Sigmoid colon (tissue), 7 donors: ENCODE results near the gene ALOX5. TPM values are rescaled to one million over a fixed set of nuclear protein-coding genes. Genes with fewer than 3 reads are reported as not detected.

Experiments used
- DNase-seq: peaks from one replicate; pipeline ENCODE4 v3.0.0-alpha.2; 2019
- H3K27ac ChIP-seq, 4 donors: fragments of 200-600 bp; sonication (generic); one replicate each; pipeline ENCODE4 v1.5.1; 2016 to 2019; ENCODE audit warnings: mild to moderate bottlenecking in 1 of 4
- H3K27me3 ChIP-seq, 3 donors: fragments of 200-600 bp; sonication (generic); one replicate each; pipeline ENCODE4 v1.5.1; 2019; ENCODE audit warnings: mild to moderate bottlenecking in 1 of 3
- H3K36me3 ChIP-seq, 4 donors: fragments of 200-600 bp; sonication (generic); one replicate each; pipeline ENCODE4 v1.5.1; 2016 to 2019
- H3K4me1 ChIP-seq, 4 donors: fragments of 200-600 bp; sonication (generic); one replicate each; pipeline ENCODE4 v1.5.1; 2017 to 2019
- H3K4me3 ChIP-seq, 4 donors: fragments of 200-600 bp; sonication (generic); one replicate each; pipeline ENCODE4 v1.5.1; 2017 to 2019; ENCODE audit warnings: mild to moderate bottlenecking in 2 of 4, moderate library complexity in 1 of 4
- H3K9me3 ChIP-seq, 4 donors: fragments of 200-600 bp in 3 of 4; sonication (generic) in 3 of 4; one replicate each; pipeline versions ENCODE4 v1.5.1 to v1.6.1; 2013 to 2019
- CTCF ChIP-seq, 4 experiments: fragments of 450-650 bp in 3 of 4; fragments of 200-600 bp in 1 of 4; IDR thresholded peaks; one replicate each; pipeline ENCODE4 v1.5.1; 2016 to 2019; ENCODE audit warnings: antibody characterized with exemption in 4 of 4, mild to moderate bottlenecking in 3 of 4, moderate library complexity in 2 of 4
- EP300 ChIP-seq, 4 donors: sonication (generic); formaldehyde crosslinking; IDR thresholded peaks; one replicate each; pipeline ENCODE4 v1.6.1; 2017; ENCODE audit warnings: antibody characterized with exemption in 4 of 4
- POLR2A ChIP-seq, 2 donors: fragments of 450-650 bp; IDR thresholded peaks; one replicate each; pipeline ENCODE4 v1.6.1; 2016; ENCODE audit warnings: antibody characterized with exemption in 2 of 2, mild to moderate bottlenecking in 2 of 2, moderate library complexity in 2 of 2
- POLR2AphosphoS5 ChIP-seq, 4 donors: sonication (generic); formaldehyde crosslinking; IDR thresholded peaks; one replicate each; pipeline ENCODE4 v1.6.1; 2017; ENCODE audit warnings: antibody characterized with exemption in 4 of 4
- WGBS, 2 donors: extraction: QIAGEN DNeasy Blood & Tissue Kit; methylation state at CpG; one replicate each; pipeline ENCODE4 v1.1.7; 2013; 5-methylcytosine and 5-hydroxymethylcytosine counted together
- intact Hi-C: fragments of 100-400 bp; cut with DNase I; formaldehyde crosslinking; loops from one replicate; pipeline ENCODE4 v1.15.1; 2023
- polyA plus RNA-seq, 3 donors: library from polyadenylated mRNA; stranded (reverse); fragments of 200-250 nt; gene quantifications; one replicate each; pipeline ENCODE4 v1.2.3, GENCODE V29; 2013
- total RNA-seq, 4 donors: library from RNA; depleted of rRNA; stranded (reverse); fragments of >200 nt; gene quantifications; one replicate each; pipeline ENCODE4 v1.1.0, GENCODE V29; 2016
- donor health status: healthy with polysubstance abuse.
- donor health status: Bipolar disorder and iron deficiency.
- donor health status: healthy.

The ALOX5 gene
- total and polyA plus RNA-seq, 7 donors: 7.2 to 31.9 (median 23.2) TPM

- no peak for TF ChIP-seq POLR2AphosphoS5 (IDR thresholded peaks at IDR 0.05)
- no peak for TF ChIP-seq EP300 (IDR thresholded peaks at IDR 0.05)
- TF ChIP-seq POLR2A (IDR thresholded peaks at IDR 0.05): no peak
- TF ChIP-seq CTCF (IDR thresholded peaks at IDR 0.05): no peak
- WGBS, 2 donors: 90 to 94% methylated on average over 2 of the region's 2 CpGs
- intact Hi-C loops: no loop called here
Observed at GRCh38 chr10:45432113-45432512, 58.1 kb downstream of the ALOX5 start.

GRCh38 chr10:45432700-45433472 is 58.9 kb downstream of the ALOX5 start:
- no peaks in the 10 kb centered on the region for H3K36me3 ChIP-seq
- peaks cover 0 to 2% (median under 1%) of the 10 kb centered on the region in 4 donors for H3K4me1 ChIP-seq
- DNase-seq: no peak
- intact Hi-C loops: no loop called here
- H3K27ac ChIP-seq: no peak overlapping the region
- no peak overlapping the region for H3K4me3 ChIP-seq
- H3K9me3 ChIP-seq: no peaks in the 10 kb centered on the region
- WGBS, 2 donors: 79 to 84% methylated on average over 15 of the region's 15 CpGs
- H3K27me3 ChIP-seq: peaks cover 0 to 19% (median 18%) of the 10 kb centered on the region in 3 donors
- TF ChIP-seq CTCF (IDR thresholded peaks at IDR 0.05) (no peak), POLR2A (IDR thresholded peaks at IDR 0.05) (no peak), EP300 (IDR thresholded peaks at IDR 0.05) (no peak), POLR2AphosphoS5 (IDR thresholded peaks at IDR 0.05) (no peak)

More at GRCh38 chr10:45432113-45432512, 58.1 kb downstream of the ALOX5 start:
- no peak overlapping the region for H3K27ac ChIP-seq
- no peaks in the 10 kb centered on the region for H3K9me3 ChIP-seq
- no peak for DNase-seq
- peaks cover 0 to 9% (median 4%) of the 10 kb centered on the region in 4 donors for H3K4me1 ChIP-seq
- H3K27me3 ChIP-seq: peaks cover 0 to 27% (median 26%) of the 10 kb centered on the region in 3 donors
- H3K4me3 ChIP-seq: no peak overlapping the region
- H3K36me3 ChIP-seq: no peaks in the 10 kb centered on the region

- Histone ChIP-seq H3K36me3 (no peaks in the 10 kb centered on the region), H3K9me3 (no peaks in the 10 kb centered on the region), H3K4me3 (no peak overlapping the region), H3K27ac (no peak overlapping the region), H3K27me3 (peaks cover 0 to 9% (median 9%) of the 10 kb centered on the region in 3 donors), H3K4me1 (no peaks in the 10 kb centered on the region)
- no peak for DNase-seq
- intact Hi-C loops: no loop called here
- 66 to 70% methylated on average over 8 of the region's 8 CpGs for WGBS, 2 donors
- TF ChIP-seq EP300 (IDR thresholded peaks at IDR 0.05) (no peak), POLR2A (IDR thresholded peaks at IDR 0.05) (no peak), POLR2AphosphoS5 (IDR thresholded peaks at IDR 0.05) (no peak), CTCF (IDR thresholded peaks at IDR 0.05) (no peak)
Observed at GRCh38 chr10:45433716-45434469, 59.9 kb downstream of the ALOX5 start.

GRCh38 chr10:45437587-45438465 is 63.8 kb downstream of the ALOX5 start:
- TF ChIP-seq CTCF (IDR thresholded peaks at IDR 0.05) (no peak), POLR2AphosphoS5 (IDR thresholded peaks at IDR 0.05) (no peak), POLR2A (IDR thresholded peaks at IDR 0.05) (no peak), EP300 (IDR thresholded peaks at IDR 0.05) (no peak)
- Histone ChIP-seq H3K27me3 (peaks cover 0 to 10% (median 0%) of the 10 kb centered on the region in 3 donors), H3K4me3 (no peak overlapping the region), H3K27ac (no peak overlapping the region), H3K36me3 (no peaks in the 10 kb centered on the region), H3K9me3 (no peaks in the 10 kb centered on the region), H3K4me1 (no peaks in the 10 kb centered on the region)
- DNase-seq: no peak
- intact Hi-C loops: no loop called here
- 80 to 81% methylated on average over 8 of the region's 8 CpGs for WGBS, 2 donors
